LNCaP clone FGC (cell line): ENCODE measurements around the gene MEIS1.

Experiments used
- DNase-seq: peaks from one replicate; pipeline ENCODE4 v3.0.0-alpha.2; 2011; ENCODE audit warnings: low read depth
- H3K4me3 ChIP-seq: 2 replicates; pipeline ENCODE4 v1.5.1; 2011; ENCODE audit warnings: mild to moderate bottlenecking, low read depth, low read length, control low read depth
- CTCF ChIP-seq: IDR thresholded peaks from 2 replicates; pipeline ENCODE4 v1.5.1; 2012; ENCODE audit warnings: mild to moderate bottlenecking; ENCODE audit not compliant: control insufficient read depth, insufficient read depth; ENCODE audit errors: extremely low read depth

MEIS1 gene

DNA sequence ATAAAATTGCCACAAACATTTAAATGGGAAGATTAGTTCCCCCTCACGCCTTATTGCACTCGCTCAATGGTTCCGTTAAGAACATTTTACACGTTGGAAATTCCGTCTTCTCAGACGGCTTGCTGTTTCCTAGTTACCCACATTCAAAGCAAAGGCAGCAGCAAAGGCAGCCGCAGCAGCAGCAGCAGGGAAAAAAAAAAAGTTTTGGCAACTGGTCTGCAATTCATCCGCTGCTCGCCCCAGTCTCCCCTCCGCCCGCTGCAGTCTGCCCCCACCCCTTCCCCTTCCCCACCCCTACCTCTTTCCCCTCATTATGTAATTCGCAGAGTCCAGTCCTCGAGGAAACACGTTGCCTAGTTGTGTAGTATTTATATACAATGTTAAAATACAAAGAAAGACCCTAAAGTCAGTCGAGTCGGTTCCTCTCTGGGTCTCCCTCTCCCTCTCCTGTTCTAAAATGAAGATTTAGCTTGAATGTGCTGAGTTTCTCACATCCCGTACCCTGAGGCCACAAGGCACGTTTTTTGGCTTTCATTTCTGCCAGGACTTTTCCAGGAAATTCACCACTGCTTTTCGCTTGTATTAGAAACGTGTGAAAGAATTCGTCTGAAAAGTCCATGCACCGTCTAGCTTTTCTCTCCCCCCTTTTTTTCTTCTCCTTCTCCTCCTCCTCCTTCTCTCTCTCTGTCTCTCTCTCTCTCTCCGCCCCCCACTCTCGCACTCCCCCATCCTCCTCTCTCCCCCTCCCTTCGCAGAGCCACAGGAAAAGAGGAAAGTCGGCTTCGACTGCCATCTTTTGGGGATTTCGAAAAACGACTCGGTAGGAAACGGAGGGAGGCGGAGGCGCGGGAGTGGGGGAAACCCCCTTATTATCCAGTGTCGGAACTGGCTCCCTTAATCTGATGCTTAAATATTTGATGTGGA lies 140.0 kb downstream of the MEIS1 start:
- peak overlapping the region; percentile 45 for H3K4me3 ChIP-seq
- TF ChIP-seq CTCF: peak; percentile 56
- DNase-seq: no peak

DNA sequence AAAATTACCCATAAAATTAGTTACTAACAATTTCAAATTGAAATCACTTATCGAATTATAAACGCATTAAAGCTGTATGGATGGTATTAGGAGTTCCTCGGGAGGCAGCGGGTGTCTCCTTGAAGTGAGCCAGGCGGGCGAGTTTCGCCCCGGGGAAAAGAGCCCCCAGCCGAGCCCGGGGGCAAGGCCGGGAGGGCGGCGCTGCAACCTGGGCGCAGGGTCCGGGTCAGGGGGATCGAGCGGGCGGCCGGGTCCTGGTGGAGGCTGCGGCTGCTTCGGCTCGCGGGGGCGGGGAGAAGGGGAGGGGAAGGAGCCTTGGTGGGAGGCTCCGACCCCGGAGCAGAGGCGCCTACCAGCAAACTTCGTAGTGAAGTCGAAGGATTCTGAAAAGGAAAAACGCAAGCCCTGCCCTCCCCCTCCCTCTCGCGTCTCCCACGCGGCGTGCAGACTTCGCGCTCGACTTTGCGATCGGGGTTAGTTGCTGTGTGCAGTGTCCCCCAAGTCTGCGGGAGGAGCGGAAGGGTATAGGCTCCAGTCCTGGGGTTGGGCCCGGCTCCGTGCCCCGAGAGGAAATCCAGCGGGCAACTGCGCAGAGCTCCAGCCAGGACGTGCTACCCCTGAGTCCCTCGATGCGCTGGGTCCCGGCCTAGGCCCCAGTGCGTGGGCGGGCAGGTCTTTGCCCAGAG lies 140.8 kb downstream of the MEIS1 start:
- no peak for DNase-seq
- H3K4me3 ChIP-seq: peak overlapping the region; percentile 45
- TF ChIP-seq CTCF: no peak

- TF ChIP-seq CTCF: no peak
- no peak overlapping the region for H3K4me3 ChIP-seq
- no peak for DNase-seq
These were observed 141.3 kb downstream of the MEIS1 start for GRCh38 chr2:66576311-66576560.

- DNase-seq: no peak
- H3K4me3 ChIP-seq: peak overlapping the region; percentile 37
- no peak for TF ChIP-seq CTCF
These were observed 141.8 kb downstream of the MEIS1 start for GRCh38 chr2:66576561-66577320.

- no peak for DNase-seq
- H3K4me3 ChIP-seq: peak overlapping the region; percentile 37
- no peak for TF ChIP-seq CTCF
These were observed 142.6 kb downstream of the MEIS1 start for GRCh38 chr2:66577321-66578053.

DNA sequence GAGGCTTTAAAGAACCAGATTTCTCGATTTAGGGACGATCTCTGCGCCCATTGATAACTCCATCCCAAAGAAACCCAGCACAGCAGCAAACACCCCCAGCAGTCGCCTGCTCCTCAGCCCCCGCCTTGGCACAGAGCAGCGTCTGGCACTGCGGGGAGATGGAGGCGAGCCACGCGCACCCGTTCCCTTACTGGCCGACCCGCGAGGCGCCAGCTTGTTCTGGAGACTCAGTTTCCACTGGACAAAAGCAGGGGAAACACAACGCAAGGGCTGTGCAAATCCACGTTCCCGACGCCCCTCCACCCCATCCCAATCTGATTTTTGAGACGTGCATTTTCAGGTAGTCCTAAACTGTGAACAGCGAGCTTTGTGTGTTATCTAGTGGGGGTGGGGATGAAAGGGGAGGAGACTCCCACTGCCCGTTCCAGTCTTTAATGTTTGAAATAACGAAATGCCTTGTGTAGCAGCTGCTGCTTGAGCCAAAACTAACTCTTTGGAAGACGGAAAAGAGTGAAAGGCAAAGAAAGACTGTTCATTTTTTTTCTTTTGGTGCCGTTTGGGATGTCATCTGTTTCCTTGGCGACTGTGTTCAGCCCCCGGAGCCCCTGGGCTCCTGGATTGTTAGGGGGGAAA lies 143.2 kb downstream of the MEIS1 start:
- no peak for DNase-seq
- H3K4me3 ChIP-seq: no peak overlapping the region
- TF ChIP-seq CTCF: no peak
